ENCODE results near the gene RIN1. TPM values are rescaled to one million over a fixed set of nuclear protein-coding genes. Genes with fewer than 3 reads are reported as not detected.

RIN1 gene
- total RNA-seq, 2 experiments from 2014 or later, result 1.2 to 1.6 TPM

DNA sequence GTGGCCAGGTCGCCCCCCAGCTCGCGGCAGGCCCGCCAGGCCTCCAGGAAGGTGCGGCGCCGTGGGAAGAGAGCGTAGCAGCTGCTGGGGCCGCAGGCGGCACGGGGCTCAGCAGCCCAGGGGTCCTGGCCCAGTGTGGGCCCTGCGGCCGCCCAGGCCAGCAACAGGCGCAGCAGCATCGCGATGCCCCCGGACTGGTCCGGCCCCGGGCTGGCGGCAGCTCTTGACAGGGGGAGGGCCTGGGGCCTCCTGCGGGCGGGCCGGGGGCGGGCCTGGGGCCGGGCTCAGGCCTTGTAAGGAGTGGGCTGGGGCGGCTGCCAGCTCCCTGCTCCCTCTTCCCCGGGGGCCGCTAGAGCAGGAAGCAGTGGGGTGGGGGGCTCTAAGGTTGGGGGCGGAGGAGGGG lies 19.4 kb downstream of the RIN1 start, which contains the start of gene CD248:
TSS of gene CD248 (minus strand) at position 196 of the 403 bp plus-strand sequence. CDS start at position 179, 17 bp downstream.
- ChIA-PET POLR2A (interaction anchor here (0.9 to 2.3 kb wide), 10 partner anchors 10 to 1572 kb away, joined by 3 to 12 read pairs (median 6); partner anchors contain the start of genes B4GAT1, BRMS1, SLC29A2 and YIF1A), CTCF (no interaction called here)
- no peaks in the 10 kb centered on the region for H3K9me3 Mint-ChIP-seq
- H3K27me3 Mint-ChIP-seq, result no peaks in the 10 kb centered on the region
- TF ChIP-seq CTCF (IDR thresholded peaks at IDR 0.05), result no peak
- Histone ChIP-seq H3K36me3 (ENCODE audit: insufficient read depth, low read length) (no peaks in the 10 kb centered on the region), H3K4me1 (ENCODE audit: insufficient read depth, low read length) (peaks cover 68% of the 10 kb centered on the region), H3K9me3 (ENCODE audit: control insufficient read depth in 1 of 2, insufficient read depth in 1 of 2, low read length in 2 of 2) (no peaks in the 10 kb centered on the region), H3K27ac (ENCODE audit: low read depth in 1 of 2, low read length in 2 of 2) (peak within 1 kb of the TSS; percentile 82 to 91), H3K27me3 (ENCODE audit: control insufficient read depth in 1 of 2, insufficient read depth in 2 of 2, low read length in 2 of 2) (no peaks in the 10 kb centered on the region), H3K4me3 (ENCODE audit: low read length) (no peak within 1 kb of the TSS)
- no peak for ATAC-seq (ENCODE audit: poor library complexity)
- H3K27ac Mint-ChIP-seq, result peak within 1 kb of the TSS; percentile 99
- H3K4me3 Mint-ChIP-seq, result peak within 1 kb of the TSS; percentile 88
- H3K4me1 Mint-ChIP-seq (ENCODE audit: low read depth), result peaks cover 55% of the 10 kb centered on the region
- peak in 2 of 14 experiments; percentile 37 to 38 for DNase-seq
- intact Hi-C loops (cut with DNase I, micrococcal nuclease), result no loop called here
- no peaks in the 10 kb centered on the region for H3K36me3 Mint-ChIP-seq (ENCODE audit: low read depth)

GRCh38 chr11:66315921-66316811 lies 20.1 kb downstream of the RIN1 start:
- Histone ChIP-seq H3K27ac (ENCODE audit: low read depth in 1 of 2, low read length in 2 of 2) (peak overlapping the region in 1 of 2 donors; percentile 91), H3K36me3 (ENCODE audit: insufficient read depth, low read length) (no peaks in the 10 kb centered on the region), H3K4me3 (ENCODE audit: low read length) (no peak overlapping the region), H3K27me3 (ENCODE audit: control insufficient read depth in 1 of 2, insufficient read depth in 2 of 2, low read length in 2 of 2) (no peaks in the 10 kb centered on the region), H3K9me3 (ENCODE audit: control insufficient read depth in 1 of 2, insufficient read depth in 1 of 2, low read length in 2 of 2) (no peaks in the 10 kb centered on the region), H3K4me1 (ENCODE audit: insufficient read depth, low read length) (peaks cover 75% of the 10 kb centered on the region)
- H3K27ac Mint-ChIP-seq, result peak overlapping the region; percentile 95
- peak overlapping the region; percentile 72 for H3K4me3 Mint-ChIP-seq
- ATAC-seq (ENCODE audit: poor library complexity) (no peak), DNase-seq (no peak)
- no peaks in the 10 kb centered on the region for H3K27me3 Mint-ChIP-seq
- no peaks in the 10 kb centered on the region for H3K36me3 Mint-ChIP-seq (ENCODE audit: low read depth)
- POLR2A ChIA-PET, result interaction anchor here (1.4 to 2.3 kb wide), 6 partner anchors 10 to 70 kb away, joined by 4 to 12 read pairs (median 8); partner anchors contain the start of genes B4GAT1, SLC29A2 and YIF1A
- intact Hi-C loops (cut with DNase I, micrococcal nuclease), result no loop called here
- TF ChIP-seq CTCF (IDR thresholded peaks at IDR 0.05), result no peak
- CTCF ChIA-PET, result interaction anchor here (0.6 kb wide), 1 partner anchor 791 kb away, joined by 4 read pairs; no protein-coding TSS in a partner anchor
- H3K9me3 Mint-ChIP-seq, result no peaks in the 10 kb centered on the region
- peaks cover 55% of the 10 kb centered on the region for H3K4me1 Mint-ChIP-seq (ENCODE audit: low read depth)

- no peak for ATAC-seq (ENCODE audit: poor library complexity)
- H3K36me3 ChIP-seq (ENCODE audit: insufficient read depth, low read length), result no peaks in the 10 kb centered on the region
- peak overlapping the region; percentile 72 for H3K4me3 Mint-ChIP-seq
- ChIA-PET POLR2A (no interaction called here), CTCF (interaction anchor here (0.6 kb wide), 1 partner anchor 790 kb away, joined by 4 read pairs; no protein-coding TSS in a partner anchor)
- peak overlapping the region in 1 of 2 donors; percentile 91 for H3K27ac ChIP-seq (ENCODE audit: low read depth in 1 of 2, low read length in 2 of 2)
- TF ChIP-seq CTCF (IDR thresholded peaks at IDR 0.05), result no peak
- peaks cover 76% of the 10 kb centered on the region for H3K4me1 ChIP-seq (ENCODE audit: insufficient read depth, low read length)
- H3K9me3 ChIP-seq (ENCODE audit: control insufficient read depth in 1 of 2, insufficient read depth in 1 of 2, low read length in 2 of 2), result no peaks in the 10 kb centered on the region
- H3K9me3 Mint-ChIP-seq, result no peaks in the 10 kb centered on the region
- no peak overlapping the region for H3K4me3 ChIP-seq (ENCODE audit: low read length)
- H3K4me1 Mint-ChIP-seq (ENCODE audit: low read depth), result peaks cover 55% of the 10 kb centered on the region
- no peak for DNase-seq
- H3K27me3 ChIP-seq (ENCODE audit: control insufficient read depth in 1 of 2, insufficient read depth in 2 of 2, low read length in 2 of 2), result no peaks in the 10 kb centered on the region
- intact Hi-C loops (cut with DNase I, micrococcal nuclease), result no loop called here
- peak overlapping the region; percentile 95 for H3K27ac Mint-ChIP-seq
- no peaks in the 10 kb centered on the region for H3K36me3 Mint-ChIP-seq (ENCODE audit: low read depth)
- H3K27me3 Mint-ChIP-seq, result no peaks in the 10 kb centered on the region
These were observed 20.7 kb downstream of the RIN1 start for GRCh38 chr11:66315498-66315885.
